GM21825 (cell line): Measurements from ENCODE around the gene COX20.
"Not testable (repeated sequence)": the region's sequence is repeated elsewhere in the genome, so short reads cannot be mapped to it uniquely, and the experiment has no call there.

ENCODE experiments used
- ATAC-seq: cut with Tn5 transposase; IDR thresholded peaks from one replicate; pipeline ENCODE4 v1.9.1; 2021; ENCODE audit warnings: mild to moderate bottlenecking, moderate library complexity; ENCODE audit not compliant: unreplicated experiment

Gene COX20, protein sequence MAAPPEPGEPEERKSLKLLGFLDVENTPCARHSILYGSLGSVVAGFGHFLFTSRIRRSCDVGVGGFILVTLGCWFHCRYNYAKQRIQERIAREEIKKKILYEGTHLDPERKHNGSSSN

GRCh38 chr1:244835276-244836134 is at the start of gene COX20:
TSS of gene COX20 (plus strand) at chr1:244835658. CDS start at chr1:244835715, 57 bp downstream.
- ATAC-seq: peak; percentile 62

- ATAC-seq: no peak
Observed at GRCh38 chr1:244788493-244789275, 46.8 kb upstream of the COX20 start.

GRCh38 chr1:244789276-244789580 is 46.2 kb upstream of the COX20 start:
- no peak for ATAC-seq

GRCh38 chr1:244789731-244790130 is 45.7 kb upstream of the COX20 start:
- ATAC-seq: no peak

DNA sequence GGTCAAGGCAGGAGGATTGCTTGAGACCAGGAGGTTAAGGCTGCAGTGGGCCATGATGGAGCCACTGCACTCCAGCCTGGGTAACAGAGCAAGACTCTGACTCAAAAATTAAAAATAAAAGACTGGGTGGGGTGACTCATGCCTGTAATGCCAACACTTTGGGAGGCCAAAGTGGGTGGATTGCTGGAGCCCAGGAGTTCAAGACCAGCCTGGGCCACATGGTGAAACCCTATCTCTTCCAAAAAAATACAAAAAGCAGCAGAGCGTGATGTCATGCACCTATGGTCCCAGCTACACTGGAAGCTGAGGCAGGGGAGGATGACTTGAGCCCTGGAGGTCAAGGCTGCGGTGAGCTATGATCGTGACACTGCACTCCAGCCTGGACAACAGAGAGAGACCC is 44.4 kb upstream of the COX20 start:
- no peak for ATAC-seq

- no peak for ATAC-seq
Observed at GRCh38 chr1:244792188-244792850, 43.1 kb upstream of the COX20 start.

DNA sequence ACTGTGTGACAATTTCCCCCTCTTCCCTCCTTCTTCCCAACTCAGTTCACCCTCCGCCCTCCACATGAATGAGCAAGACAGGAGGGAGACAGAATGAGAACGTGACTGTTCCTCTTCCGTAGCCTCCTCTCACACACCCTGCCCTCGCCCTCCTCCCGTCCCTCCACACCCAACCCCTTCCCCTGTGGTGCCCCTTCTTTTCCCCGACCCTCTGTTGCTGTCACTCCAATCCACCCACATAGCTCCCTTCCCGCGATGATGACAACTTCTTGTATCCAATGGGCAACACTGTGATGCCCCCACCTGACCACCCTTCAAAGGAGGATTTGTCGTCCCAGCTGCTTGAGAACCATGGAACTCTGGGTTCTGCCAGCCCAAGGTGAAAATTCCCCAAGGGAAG is 41.4 kb upstream of the COX20 start:
- ATAC-seq: no peak

DNA sequence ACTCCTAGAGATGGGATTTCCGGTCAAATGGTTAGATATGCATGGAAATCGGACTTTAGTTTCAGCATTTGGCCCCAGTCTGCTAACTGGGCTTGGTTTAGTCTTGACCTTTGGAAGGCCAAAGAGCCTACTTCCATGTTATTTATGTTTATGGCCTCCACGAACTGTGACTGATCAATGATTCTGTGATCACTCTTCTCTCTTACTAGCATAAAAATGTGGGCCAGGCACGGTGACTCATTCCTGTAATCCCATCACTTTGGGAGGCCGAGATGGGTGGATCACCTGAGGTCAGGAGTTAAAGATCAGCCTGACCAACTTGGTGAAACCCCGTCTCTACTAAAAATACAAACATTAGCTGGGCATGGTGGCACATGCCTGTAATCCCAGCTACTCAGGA is 40.9 kb upstream of the COX20 start:
- ATAC-seq: not testable (repeated sequence)

GRCh38 chr1:244796719-244797406 is 38.6 kb upstream of the COX20 start:
- no peak for ATAC-seq

- no peak for ATAC-seq
Observed at GRCh38 chr1:244800821-244801220, 34.6 kb upstream of the COX20 start.

GRCh38 chr1:244801246-244801645 is 34.2 kb upstream of the COX20 start:
- ATAC-seq: peak; percentile 84

DNA sequence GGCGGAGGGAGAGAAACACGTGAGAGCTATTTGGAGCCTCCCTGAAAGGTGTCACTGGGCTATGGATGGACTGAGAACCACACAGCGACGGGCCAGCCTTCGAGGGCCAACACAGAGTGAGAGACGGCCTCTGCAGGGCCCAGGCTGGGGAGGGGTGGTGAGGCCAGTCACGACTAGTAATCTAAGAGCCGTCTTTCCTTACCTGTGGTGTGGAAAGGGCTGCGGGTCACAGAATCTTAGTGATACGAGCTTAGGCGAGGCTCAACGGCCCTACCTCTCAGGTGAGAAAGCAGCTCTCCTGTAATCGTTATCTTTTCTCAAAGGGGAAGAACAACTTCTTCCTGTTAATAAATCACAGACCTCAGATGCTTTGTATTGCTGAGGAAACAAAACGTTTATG is 33.4 kb upstream of the COX20 start:
- no peak for ATAC-seq

- no peak for ATAC-seq
Observed at GRCh38 chr1:244802556-244803239, 32.8 kb upstream of the COX20 start.

DNA sequence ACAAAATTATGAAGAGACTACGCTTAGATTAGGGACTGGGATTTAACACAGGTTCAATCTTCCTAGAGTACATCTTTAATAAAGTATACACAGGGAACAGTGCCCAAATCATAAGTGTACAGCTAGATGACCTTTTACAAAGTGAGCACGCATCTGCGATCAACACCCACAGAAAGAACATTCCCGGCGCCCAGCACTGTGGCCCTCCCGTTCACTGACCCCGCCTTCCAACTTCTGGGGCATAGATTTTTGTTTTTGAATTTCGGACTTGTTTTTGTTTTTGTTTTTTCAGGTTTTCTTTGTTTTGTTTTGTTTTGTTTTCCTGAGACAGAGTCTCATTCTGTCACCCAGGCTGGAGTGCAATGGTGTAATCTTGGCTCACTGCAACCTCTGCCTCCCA is 30.6 kb upstream of the COX20 start:
- ATAC-seq: no peak

GRCh38 chr1:244807138-244807537 is 28.3 kb upstream of the COX20 start:
- no peak for ATAC-seq

- ATAC-seq: no peak
Observed at GRCh38 chr1:244810221-244810620, 25.2 kb upstream of the COX20 start.

- ATAC-seq: no peak
Observed at GRCh38 chr1:244813327-244813726, 22.1 kb upstream of the COX20 start.

DNA sequence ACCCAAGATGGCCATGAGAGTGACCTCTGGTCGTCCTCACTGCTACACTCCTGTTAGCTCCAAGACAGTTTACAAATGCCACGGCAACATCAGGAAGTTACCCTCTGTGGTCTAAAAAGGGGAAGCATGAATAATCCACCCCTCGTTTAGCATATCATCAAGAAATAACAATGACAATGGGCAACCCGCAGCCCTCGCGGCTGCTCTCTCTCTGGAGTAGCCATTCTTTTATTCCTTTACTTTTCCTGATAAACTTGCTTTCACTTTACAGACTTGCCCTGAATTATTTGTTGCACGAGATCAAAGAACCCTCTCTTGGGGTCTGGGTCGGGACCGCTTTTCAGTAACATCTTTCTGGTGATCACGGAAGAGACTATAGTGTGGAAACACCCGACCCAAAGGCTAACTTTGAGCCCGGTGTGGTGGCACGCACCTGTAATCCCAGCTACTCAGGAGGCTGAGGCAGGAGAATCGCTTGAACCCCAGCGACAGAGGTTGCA is 19.8 kb upstream of the COX20 start:
- ATAC-seq: no peak

GRCh38 chr1:244817415-244817894 is 18.0 kb upstream of the COX20 start:
- ATAC-seq: no peak

DNA sequence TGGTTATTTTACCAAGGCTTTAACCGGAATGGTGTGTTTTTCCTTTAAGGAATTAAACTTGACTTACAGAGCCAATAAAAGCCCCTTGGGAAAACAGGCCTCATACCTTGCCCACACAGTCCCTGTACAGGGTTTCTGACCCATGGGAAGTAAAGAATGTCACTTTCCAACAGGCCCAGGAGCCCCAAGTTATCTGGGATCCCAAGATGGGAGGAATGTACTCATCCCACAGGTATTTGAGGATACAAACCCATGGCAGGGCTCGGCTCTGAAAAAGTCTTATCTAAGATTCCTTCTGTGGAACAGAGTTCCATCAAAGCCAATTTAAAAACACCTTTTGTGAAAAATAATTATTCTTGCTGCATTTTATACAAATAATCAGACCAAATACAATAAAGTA is 15.3 kb upstream of the COX20 start:
- ATAC-seq: no peak
